Neural cell (in vitro differentiated cells): ENCODE measurements around the gene CCDC88C. TPM values are rescaled to one million over a fixed set of nuclear protein-coding genes. Genes with fewer than 3 reads are reported as not detected.

Experiments
- H2AFZ ChIP-seq: fragments of 200-600, 300-800 bp; sonication (generic), shearing (Covaris generic); 2 replicates; pipeline ENCODE4 v1.6.0; 2014; ENCODE audit warnings: low read depth, mild to moderate bottlenecking, antibody characterized with exemption, low read length, moderate library complexity
- H3F3A ChIP-seq: fragments of 200-600 bp; shearing (Covaris generic); 2 replicates; pipeline ENCODE4 v1.6.1; 2016; ENCODE audit warnings: mild to moderate bottlenecking, moderate library complexity, mixed read lengths, antibody characterized with exemption, low read length; ENCODE audit not compliant: insufficient read depth, poor library complexity, severe bottlenecking
- H3K27ac ChIP-seq: fragments of 200-600, 300-800 bp; sonication (generic), shearing (Covaris generic); 2 replicates; pipeline ENCODE4 v1.5.1; 2014; ENCODE audit warnings: mild to moderate bottlenecking, low read length, moderate library complexity
- H3K27me3 ChIP-seq: fragments of 300-800, 200-600 bp; sonication (generic), shearing (Covaris generic); 2 replicates; pipeline ENCODE4 v1.6.0; 2014; ENCODE audit warnings: mild to moderate bottlenecking, low read depth, low read length, moderate library complexity; ENCODE audit not compliant: insufficient read depth
- H3K36me3 ChIP-seq: fragments of 300-800, 200-600 bp; sonication (generic), shearing (Covaris generic); 2 replicates; pipeline ENCODE4 v1.5.1; 2014; ENCODE audit warnings: mild to moderate bottlenecking, antibody characterized with exemption, low read length, moderate library complexity; ENCODE audit not compliant: insufficient read depth
- H3K4me2 ChIP-seq: fragments of 300-800, 200-600 bp; sonication (generic), shearing (Covaris generic); 2 replicates; pipeline ENCODE4 v1.6.0; 2014; ENCODE audit warnings: mild to moderate bottlenecking, low read length
- H3K4me3 ChIP-seq: fragments of 300-800, 200-600 bp; sonication (generic), shearing (Covaris generic); 2 replicates; pipeline ENCODE4 v1.5.1; 2014; ENCODE audit warnings: mild to moderate bottlenecking, low read length, moderate library complexity
- H3K79me2 ChIP-seq: fragments of 200-600 bp; shearing (Covaris generic); replicated peaks from 2 replicates; pipeline ENCODE4 v1.6.0; 2014; ENCODE audit warnings: mild to moderate bottlenecking, low read length, moderate library complexity; ENCODE audit not compliant: insufficient read depth
- H3K9ac ChIP-seq: fragments of 300-800, 200-600 bp; sonication (generic), shearing (Covaris generic); 2 replicates; pipeline ENCODE4 v1.6.1; 2016; ENCODE audit warnings: mild to moderate bottlenecking, low read length, mixed read lengths
- H3K9me2 ChIP-seq: fragments of 200-600 bp; shearing (Covaris generic); 2 replicates; pipeline ENCODE4 v1.6.1; 2016; ENCODE audit warnings: mild to moderate bottlenecking, low read length, mixed read lengths; ENCODE audit not compliant: insufficient read depth
- H3K9me3 ChIP-seq: fragments of 200-600, 300-800 bp; sonication (generic), shearing (Covaris generic); 2 replicates; pipeline ENCODE4 v1.6.1; 2016; ENCODE audit warnings: mild to moderate bottlenecking, mixed run types, low read length, moderate library complexity, mixed read lengths
- H4K20me1 ChIP-seq: fragments of 200-600 bp; shearing (Covaris generic); 2 replicates; pipeline ENCODE4 v1.6.1; 2016; ENCODE audit warnings: mild to moderate bottlenecking, mixed run types; ENCODE audit not compliant: insufficient read depth
- CTCF ChIP-seq: fragments of 450-650 bp; IDR thresholded peaks from 2 replicates; pipeline ENCODE4 v1.5.1; 2014; ENCODE audit warnings: antibody characterized with exemption, mild to moderate bottlenecking, moderate library complexity; ENCODE audit not compliant: poor library complexity, severe bottlenecking
- EP300 ChIP-seq: fragments of 450-650 bp; conservative IDR thresholded peaks from 2 replicates; pipeline ENCODE4 v1.6.1; 2014; ENCODE audit warnings: antibody characterized with exemption, mild to moderate bottlenecking, moderate library complexity; ENCODE audit not compliant: poor library complexity, severe bottlenecking
- EZH2 ChIP-seq: fragments of 200-600, 300-800 bp; shearing (Covaris generic), sonication (generic); IDR thresholded peaks from 2 replicates; pipeline ENCODE4 v1.6.1; 2014; ENCODE audit warnings: antibody characterized with exemption, low read length, borderline replicate concordance, mild to moderate bottlenecking; ENCODE audit not compliant: insufficient read depth, poor library complexity, severe bottlenecking
- MXI1 ChIP-seq: fragments of 450-650 bp; conservative IDR thresholded peaks from 2 replicates; pipeline ENCODE4 v1.6.1; 2014; ENCODE audit warnings: antibody characterized with exemption, mild to moderate bottlenecking; ENCODE audit not compliant: poor library complexity, severe bottlenecking
- POLR2AphosphoS5 ChIP-seq: IDR thresholded peaks from 2 replicates; pipeline ENCODE4 v1.6.1; 2012
- RAD21 ChIP-seq: fragments of 450-650 bp; conservative IDR thresholded peaks from 2 replicates; pipeline ENCODE4 v1.6.1; 2014; ENCODE audit warnings: antibody characterized with exemption, mild to moderate bottlenecking, moderate library complexity
- REST ChIP-seq: IDR thresholded peaks from 2 replicates; pipeline ENCODE4 v1.6.1; 2012; ENCODE audit warnings: borderline replicate concordance
- SMC3 ChIP-seq: fragments of 450-650 bp; conservative IDR thresholded peaks from 2 replicates; pipeline ENCODE4 v1.6.1; 2014; ENCODE audit warnings: antibody characterized with exemption, mild to moderate bottlenecking, moderate library complexity; ENCODE audit not compliant: poor library complexity
- TAF1 ChIP-seq: IDR thresholded peaks from 2 replicates; pipeline ENCODE4 v1.6.1; 2012; ENCODE audit warnings: low read depth
- polyA plus RNA-seq: library from polyadenylated mRNA; depleted of rRNA; stranded (reverse); fragments of >200 nt; gene quantifications from 2 replicates; pipeline ENCODE4 v1.2.3, GENCODE V29; 2014

The CCDC88C gene
- polyA plus RNA-seq, 1 donor from 2014 or later: 20.1 TPM

- Histone ChIP-seq H3K79me2 (peaks cover 26% of the 10 kb centered on the region), H3F3A (no peaks in the 10 kb centered on the region), H3K4me3 (no peak overlapping the region), H3K9me2 (no peaks in the 10 kb centered on the region), H3K9me3 (no peaks in the 10 kb centered on the region), H2AFZ (no peak overlapping the region), H3K27ac (no peak overlapping the region), H3K9ac (no peak overlapping the region), H3K36me3 (no peaks in the 10 kb centered on the region), H4K20me1 (no peaks in the 10 kb centered on the region), H3K27me3 (no peaks in the 10 kb centered on the region), H3K4me2 (no peak overlapping the region)
- TF ChIP-seq TAF1 (no peak), MXI1 (no peak), EZH2 (no peak), CTCF (no peak), SMC3 (no peak), RAD21 (no peak), POLR2AphosphoS5 (no peak), EP300 (no peak), REST (no peak)
These were observed 21.5 kb downstream of the CCDC88C start for GRCh38 chr14:91396013-91396660.

- peak overlapping the region; percentile 32 for H3K27ac ChIP-seq
- H2AFZ ChIP-seq: no peak overlapping the region
- H3K79me2 ChIP-seq: peaks cover 24% of the 10 kb centered on the region
- no peaks in the 10 kb centered on the region for H3K27me3 ChIP-seq
- no peaks in the 10 kb centered on the region for H4K20me1 ChIP-seq
- TF ChIP-seq REST: no peak
- TF ChIP-seq POLR2AphosphoS5: no peak
- TF ChIP-seq RAD21: no peak
- no peak for TF ChIP-seq CTCF
- TF ChIP-seq SMC3: no peak
- TF ChIP-seq EZH2: no peak
- TF ChIP-seq TAF1: no peak
- no peak for TF ChIP-seq EP300
- TF ChIP-seq MXI1: no peak
- no peak overlapping the region for H3K4me2 ChIP-seq
- no peak overlapping the region for H3K9ac ChIP-seq
- no peaks in the 10 kb centered on the region for H3K36me3 ChIP-seq
- no peaks in the 10 kb centered on the region for H3F3A ChIP-seq
- no peaks in the 10 kb centered on the region for H3K9me2 ChIP-seq
- H3K4me3 ChIP-seq: no peak overlapping the region
- H3K9me3 ChIP-seq: no peaks in the 10 kb centered on the region
These were observed 22.2 kb downstream of the CCDC88C start for GRCh38 chr14:91395466-91395865.
